ENCODE data around the gene STX1B.

The STX1B gene

DNA sequence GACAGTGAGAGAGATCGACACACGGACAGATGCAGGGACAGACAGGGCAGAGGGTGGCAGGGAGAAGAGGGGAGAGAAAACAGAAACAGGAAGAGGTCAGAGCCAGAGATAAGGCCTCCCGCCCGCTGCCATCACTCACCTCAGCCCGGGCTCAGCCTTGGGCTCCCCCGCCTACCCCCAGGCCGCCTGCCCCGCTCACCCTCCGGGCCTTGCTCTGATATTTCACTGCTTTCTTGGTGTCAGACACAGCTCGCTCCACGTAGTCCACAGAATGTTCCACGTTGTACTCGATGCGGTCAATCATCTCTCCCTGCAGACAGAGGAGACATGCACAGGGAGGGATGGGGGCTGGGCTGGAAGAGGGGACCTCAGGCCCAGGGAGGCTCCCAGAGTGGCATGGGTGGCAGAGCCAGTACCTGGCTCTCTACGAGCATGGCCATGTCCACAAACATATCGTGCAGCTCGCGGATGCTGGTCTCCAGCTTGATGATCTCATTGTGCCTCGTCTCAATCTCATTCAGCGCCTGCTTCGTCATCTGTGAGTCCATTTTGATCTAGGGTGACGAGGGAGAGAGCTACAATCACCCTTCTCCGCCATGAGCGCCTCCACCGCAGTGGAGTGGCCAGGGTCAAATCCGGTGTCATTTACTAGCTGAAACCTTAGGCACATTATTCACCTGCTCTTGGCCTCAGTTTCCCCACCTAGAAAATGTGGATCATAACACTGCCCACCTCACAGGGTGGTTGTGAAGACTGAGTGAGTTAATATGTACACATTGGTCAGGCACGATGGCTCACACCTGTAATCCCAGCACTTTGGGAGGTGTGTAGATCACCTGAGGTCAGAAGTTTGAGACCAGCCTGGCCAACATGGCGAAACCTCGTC, 17.3 kb downstream of the STX1B start:
- DNase-seq = no peak

DNA sequence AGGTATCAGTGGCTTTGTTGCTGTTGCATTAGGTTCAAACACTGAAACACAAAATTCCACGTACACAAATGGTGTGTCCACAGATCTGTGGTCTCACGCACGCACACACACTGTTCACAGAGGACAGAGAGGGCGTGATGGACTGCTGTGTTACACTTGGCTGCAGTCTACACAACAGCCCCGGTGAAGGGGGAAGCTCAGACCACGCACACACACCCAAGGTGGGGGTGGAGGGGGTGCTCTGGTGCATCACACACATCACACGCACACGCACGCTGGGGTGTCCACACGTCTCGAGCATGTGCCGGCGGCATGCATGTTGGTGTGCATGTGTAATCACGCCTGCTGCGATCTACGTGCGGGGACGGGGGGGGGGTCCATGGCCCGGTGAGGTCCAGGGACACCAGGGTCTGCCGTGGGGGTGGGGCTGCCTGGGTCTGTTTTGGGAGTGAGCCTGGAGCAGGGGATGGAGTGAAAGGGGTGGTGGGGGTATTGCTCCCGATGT, 18.1 kb downstream of the STX1B start:
- DNase-seq = no peak

DNA sequence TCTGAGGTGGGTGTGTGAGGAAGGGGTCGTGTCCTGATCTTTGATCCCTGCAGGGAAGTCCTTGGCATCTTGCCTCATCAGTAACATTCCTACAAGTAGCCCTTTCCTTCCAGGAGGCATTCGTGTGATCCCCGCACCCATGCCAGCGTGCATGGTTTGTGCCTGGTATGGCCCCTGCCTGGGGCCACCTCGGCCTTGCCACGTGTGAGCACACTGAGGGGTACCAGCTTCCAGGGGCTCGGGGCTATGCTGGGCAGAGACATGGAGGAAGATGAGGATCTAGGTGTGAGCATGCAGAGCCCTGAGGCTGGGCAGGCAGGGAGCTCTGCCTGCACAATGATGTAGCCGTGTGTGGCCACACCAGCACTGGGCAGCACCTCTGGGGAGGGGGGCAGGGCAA, 19.4 kb downstream of the STX1B start:
- DNase-seq = no peak

DNA sequence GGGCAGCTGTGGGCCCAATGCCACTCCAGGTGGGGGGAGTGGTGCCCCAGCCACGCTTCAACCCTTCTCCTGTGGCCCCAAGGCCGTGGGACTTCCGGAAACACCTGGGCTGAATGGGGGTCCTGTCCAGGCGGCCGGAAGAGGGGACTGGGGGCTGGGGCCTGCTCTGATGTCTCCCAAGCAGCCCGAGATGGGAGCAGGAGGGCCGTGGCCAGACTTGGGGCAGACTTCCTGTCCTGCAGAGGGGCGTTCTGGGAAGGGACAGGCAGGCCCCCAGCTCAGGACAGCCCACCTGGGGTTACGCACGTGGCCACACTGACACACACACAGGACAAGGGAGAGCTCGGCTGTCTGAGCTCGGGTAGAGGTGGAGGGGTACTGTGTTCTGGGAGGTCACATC, 20.3 kb downstream of the STX1B start:
- no peak for DNase-seq

DNA sequence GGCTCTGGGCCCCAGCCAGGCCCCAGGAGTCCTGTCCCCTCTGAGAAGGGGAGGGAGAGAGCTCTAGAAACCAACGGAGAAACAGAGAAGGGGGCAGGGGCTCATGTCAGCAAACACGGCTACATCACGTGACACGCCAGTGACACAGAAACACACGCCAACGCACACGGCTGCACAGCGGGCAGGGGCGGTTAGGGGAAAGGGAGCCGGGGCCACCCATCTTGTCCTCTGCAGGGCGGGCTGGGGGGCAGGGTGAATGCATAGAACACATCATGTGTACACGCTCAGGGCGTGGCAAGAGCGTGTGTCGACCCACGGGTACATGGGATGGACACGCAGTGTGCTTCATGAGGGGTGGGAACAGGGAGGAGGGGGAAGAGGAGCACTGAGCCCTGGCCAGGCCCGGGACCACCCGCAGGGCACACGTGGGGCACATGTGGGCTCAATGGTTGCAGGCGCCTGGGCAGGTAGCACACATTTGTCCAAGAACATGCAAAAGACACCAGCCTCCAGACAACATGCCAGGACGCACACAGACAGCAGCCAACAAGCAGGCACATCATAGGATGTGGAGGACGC, 20.9 kb downstream of the STX1B start:
- no peak for DNase-seq

DNA sequence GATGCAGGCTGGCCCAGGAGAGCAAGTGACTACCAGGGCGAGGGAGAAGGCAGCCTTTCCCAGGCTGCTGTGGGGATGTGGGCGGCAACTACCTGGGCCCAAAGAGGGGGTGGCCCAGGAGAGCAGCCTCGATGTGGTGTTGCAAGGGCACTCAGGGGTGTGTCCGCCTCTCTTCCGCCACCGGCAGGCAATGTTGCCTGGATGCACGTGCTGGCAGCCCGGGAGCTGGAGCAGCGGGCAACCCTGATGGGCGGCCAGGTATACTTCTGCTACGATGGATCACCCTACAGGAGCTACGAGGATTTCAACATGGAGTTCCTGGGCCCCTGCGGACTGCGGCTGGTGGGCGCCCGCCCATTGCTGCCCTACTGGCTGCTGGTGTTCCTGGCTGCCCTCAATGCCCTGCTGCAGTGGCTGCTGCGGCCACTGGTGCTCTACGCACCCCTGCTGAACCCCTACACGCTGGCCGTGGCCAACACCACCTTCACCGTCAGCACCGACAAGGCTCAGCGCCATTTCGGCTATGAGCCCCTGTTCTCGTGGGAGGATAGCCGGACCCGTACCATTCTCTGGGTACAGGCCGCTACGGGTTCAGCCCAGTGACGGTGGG, 22.8 kb downstream of the STX1B start:
- DNase-seq = no peak

DNA sequence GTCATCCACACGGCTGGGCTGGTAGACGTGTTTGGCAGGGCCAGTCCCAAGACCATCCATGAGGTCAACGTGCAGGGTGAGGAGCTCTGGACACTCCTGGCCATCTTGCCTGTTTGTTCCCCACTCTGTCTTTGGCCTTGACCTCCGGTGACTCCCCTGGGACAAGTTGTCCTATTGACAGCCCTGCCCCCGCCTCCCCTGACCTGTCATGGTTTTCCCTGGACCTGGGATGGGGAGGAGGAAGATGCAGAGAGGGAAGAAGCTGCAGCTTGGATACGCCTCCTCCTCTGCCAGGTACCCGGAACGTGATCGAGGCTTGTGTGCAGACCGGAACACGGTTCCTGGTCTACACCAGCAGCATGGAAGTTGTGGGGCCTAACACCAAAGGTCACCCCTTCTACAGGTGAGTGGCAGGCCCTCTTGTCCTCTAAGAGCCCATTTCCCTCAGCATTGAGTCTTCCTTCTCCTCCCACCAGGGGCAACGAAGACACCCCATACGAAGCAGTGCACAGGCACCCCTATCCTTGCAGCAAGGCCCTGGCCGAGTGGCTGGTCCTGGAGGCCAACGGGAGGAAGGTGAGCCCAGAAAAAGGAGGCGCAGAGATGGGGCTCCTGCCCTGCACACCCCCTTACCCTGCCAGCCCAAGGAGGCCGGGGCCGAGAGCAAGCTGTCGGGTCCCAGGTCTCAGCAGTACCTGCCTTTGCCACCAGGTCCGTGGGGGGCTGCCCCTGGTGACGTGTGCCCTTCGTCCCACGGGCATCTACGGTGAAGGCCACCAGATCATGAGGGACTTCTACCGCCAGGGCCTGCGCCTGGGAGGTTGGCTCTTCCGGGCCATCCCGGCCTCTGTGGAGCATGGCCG, 24.1 kb downstream of the STX1B start:
- DNase-seq = no peak

DNA sequence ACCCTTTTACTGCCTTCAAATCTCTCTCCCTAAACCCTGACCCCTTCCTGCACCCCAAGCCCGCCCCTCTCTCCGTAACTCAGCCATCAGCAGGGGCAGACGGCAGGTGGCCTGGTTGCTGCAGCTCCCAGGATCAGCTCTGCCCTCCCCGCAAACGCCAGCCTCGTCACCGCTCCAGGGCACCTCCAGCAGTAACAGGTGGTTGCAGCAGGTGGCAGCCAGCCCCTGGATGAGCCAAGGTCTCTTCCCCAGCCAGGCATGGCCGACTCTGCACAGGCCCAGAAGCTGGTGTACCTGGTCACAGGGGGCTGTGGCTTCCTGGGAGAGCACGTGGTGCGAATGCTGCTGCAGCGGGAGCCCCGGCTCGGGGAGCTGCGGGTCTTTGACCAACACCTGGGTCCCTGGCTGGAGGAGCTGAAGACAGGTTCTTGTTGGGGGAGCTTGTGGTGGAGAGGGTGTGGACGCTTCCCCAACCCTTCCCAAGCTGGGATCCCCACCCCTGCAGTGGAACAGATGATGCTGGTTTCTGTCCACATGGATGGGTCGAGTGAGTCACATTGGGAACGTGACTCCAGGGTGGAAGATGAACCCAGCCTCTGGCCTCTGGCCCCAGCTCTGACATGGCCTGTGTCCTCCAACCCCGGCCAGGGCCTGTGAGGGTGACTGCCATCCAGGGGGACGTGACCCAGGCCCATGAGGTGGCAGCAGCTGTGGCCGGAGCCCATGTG, 24.9 kb downstream of the STX1B start:
- DNase-seq = peak; percentile 83

DNA sequence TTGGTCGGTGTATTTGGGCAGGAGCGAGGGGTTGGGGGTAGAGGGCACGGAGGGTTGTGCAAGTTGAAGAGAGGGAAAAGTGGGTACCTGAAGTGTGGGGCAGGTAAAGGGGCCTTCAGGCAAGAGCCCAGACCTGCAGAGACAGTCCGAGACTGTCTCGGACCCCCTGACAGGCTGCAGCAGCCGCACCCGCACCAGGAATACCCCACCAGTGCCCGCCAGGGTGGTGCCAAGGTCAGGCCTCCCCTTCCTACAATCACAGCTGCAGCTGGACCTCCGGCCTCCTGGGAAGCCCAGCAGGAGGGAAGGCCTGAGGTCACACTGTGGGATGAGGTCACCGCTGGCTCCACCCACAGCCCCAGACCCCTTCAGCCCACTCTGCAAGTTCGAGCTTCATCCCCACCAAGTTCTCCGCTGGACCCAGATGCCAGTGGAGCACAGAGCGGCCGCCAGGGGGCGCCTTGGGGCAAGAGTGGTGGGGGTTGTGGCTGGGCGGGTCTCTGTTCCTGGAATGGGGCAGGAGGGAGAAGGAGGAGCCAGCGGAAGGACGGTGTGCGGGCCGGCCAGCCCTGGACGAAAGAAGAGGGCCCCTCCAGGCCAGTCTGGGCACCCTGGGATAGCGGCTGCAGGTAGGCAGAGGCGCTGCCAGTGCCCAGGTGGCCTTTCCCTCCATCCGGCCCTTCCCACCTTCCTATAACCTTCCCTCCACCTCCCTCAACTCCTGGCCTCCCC, 25.6 kb downstream of the STX1B start, which contains the start of gene HSD3B7:
Gene HSD3B7, plus strand, starts transcription at position 539 of the 732 bp plus-strand sequence. CDS start 452 bp downstream, outside the sequence.
- peak; percentile 61 for DNase-seq

DNA sequence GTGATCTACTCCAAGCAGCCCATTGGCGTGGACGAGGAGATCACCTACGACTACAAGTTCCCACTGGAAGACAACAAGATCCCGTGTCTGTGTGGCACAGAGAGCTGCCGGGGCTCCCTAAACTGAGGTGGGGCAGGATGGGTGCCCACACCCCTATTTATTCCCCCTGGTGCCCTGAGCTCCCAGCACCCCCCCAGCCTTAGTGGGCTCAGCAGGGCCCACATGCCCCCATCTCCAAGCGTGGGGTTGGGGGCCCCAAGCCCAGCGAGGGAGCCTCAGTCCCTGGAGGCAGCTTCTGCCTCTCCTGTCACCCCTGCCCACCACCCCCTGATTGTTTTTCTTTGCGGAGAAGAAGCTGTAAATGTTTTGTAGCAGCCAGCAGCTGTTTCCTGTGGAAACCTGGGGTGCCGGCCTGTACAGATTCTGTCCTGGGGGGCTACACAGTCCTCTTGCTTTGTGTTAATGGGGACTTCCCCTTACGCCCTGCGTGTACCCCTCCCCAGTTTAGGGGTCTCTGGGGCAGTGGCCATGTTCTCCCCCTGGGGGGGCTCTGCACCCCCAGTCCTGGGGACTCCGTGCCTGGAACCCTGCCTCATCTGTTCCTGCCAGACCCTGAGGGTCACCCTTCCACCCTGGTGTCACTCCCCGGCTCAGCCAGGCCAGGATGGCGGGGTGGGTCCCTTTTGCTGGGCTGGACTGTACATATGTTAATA, 26.4 kb downstream of the STX1B start:
- no peak for DNase-seq

DNA sequence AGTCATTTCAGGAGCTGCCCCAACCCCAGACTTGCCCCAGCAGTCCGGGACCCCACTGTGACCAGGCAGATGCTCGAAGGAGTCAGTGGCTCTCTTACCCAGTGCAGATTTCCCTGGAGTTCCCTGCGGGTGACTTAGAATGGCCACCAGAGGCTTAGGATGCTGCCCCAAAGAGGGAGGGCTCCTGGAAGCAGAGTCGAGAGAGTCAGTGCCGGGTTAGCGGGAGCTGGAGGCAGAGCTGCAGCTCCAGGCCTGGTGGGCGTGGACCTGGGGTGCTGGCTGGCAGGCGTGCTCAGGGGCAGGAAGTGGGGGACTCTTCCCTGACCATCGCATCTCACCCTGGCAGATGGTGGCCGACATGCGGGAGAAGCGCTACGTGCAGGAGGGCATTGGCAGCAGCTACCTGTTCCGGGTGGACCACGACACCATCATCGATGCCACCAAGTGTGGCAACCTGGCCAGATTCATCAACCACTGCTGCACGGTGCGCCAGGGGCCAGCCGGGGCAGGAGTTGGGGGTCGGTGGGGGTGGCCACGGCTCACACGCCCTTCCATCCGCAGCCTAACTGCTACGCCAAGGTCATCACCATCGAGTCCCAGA, 27.0 kb downstream of the STX1B start:
- no peak for DNase-seq

DNA sequence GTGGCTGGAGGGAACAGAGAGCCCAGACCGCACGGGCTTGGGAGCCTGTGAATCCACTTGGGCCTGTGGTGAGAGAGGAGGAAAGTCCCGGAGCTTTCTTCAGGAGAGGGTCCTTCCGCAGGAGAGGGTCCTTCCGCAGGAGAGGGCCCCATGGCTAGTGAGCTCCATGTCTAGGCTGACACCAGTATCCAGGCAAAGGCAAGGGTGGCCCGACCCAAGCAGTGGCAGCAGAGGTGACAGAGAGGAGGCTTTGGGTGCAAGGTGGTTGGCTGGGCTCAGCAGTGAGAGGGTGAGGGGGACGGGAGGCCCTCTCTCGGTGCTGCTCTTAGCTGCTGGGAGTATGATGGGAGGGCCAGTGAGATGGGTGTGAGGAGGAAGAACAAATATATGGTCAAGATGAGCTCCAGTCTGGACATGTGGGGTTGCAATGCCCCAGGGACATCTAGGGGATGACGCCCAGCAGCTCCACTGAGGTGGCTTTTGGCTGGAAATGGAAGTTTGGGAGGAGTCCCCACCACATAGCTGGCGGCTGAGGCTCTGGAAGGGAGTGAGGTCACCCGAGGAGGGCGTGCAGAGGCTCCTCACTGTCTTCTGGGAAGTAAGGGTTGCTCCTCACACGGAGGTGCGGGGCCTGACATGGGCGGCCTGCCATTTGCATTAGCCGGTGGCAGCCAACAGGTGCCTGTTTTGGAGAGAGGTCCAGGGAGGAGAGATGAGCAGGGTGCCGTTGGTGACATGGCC, 27.7 kb downstream of the STX1B start:
- no peak for DNase-seq

DNA sequence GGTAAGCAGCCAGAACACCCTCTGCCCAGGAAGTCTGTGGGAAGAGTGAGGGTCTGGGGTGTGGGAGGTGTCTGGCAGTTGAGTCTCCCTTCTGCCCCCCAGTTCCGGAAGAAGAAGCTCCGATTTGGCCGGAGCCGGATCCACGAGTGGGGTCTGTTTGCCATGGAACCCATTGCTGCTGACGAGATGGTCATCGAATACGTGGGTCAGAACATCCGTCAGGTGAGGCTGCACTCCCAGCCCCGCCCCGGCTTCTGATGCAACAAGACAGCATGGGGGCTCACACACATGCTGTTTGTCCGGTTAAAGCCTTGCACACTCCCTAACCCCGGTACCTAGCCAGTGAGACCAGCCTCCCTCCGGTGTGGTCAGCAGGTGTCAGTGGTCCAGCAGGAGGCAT, 29.5 kb downstream of the STX1B start:
- DNase-seq = no peak

DNA sequence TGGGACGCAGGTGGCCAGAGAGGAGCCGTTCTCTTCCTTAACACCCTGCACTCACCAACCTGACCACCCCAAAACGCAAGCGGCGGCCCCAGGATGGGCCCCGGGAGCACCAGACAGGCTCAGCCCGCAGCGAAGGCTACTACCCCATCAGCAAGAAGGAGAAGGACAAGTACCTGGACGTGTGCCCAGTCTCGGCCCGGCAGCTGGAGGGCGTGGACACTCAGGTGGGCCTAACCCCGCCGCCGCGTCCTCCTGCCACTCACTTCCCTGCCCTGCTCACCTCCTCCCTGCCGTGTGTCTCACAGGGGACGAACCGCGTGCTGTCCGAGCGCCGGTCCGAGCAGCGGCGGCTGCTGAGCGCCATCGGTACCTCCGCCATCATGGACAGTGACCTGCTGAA, 30.0 kb downstream of the STX1B start:
- DNase-seq = no peak

DNA sequence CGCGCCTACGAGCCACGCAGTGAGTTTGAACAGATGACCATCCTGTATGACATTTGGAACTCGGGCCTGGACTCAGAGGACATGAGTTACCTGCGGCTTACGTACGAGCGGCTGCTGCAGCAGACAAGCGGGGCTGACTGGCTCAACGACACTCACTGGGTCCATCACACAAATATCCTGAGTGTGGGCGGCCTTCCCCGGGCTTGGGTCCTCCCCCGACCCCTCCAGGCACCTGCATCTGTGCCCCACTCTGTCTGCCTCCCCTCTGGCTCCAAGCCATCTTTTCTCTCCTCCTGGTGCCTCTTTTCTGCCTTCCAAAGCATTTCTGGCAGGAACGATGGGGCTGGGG, 30.4 kb downstream of the STX1B start:
- DNase-seq = no peak

DNA sequence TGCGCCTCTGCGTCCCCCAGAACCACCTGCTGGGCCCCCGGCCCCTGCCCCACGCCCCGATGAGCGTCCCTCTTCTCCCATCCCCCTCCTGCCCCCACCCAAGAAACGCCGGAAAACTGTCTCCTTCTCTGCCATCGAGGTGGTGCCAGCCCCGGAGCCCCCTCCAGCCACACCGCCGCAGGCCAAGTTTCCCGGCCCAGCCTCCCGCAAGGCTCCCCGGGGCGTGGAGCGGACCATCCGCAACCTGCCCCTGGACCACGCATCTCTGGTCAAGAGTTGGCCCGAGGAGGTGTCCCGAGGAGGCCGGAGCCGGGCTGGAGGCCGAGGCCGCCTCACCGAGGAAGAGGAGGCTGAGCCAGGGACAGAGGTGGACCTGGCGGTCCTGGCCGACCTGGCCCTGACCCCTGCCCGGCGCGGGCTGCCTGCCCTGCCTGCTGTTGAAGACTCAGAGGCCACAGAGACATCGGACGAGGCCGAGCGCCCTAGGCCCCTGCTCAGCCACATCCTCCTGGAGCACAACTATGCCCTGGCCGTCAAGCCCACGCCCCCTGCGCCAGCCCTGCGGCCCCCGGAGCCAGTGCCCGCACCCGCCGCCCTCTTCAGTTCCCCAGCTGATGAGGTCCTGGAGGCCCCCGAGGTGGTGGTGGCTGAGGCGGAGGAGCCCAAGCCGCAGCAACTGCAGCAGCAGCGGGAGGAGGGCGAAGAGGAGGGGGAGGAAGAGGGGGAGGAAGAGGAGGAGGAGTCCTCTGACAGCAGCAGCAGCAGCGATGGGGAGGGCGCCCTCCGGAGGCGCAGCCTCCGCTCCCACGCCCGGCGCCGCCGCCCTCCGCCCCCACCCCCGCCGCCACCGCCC, 31.0 kb downstream of the STX1B start:
- no peak for DNase-seq

DNA sequence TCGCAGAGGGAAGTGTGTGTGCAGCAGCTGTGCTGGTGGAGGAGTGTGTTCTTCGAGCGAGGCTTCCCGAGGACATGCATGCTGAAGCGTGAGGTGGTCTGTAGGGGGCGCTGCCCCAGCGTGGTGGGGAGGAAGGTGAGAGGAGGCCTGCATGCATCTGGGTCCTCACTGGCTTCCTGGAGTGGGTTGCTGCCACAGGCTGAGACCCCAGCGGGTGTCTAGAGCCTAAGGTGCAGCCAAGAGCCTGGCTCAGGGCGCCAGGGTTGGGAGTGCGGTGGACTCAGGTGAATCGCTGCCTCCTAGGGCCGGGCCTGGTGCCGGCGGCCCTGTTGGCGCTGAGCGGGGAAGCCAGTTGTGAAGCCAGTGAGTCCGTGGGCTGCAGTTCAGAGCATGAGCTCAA, 32.9 kb downstream of the STX1B start:
- DNase-seq = no peak

DNA sequence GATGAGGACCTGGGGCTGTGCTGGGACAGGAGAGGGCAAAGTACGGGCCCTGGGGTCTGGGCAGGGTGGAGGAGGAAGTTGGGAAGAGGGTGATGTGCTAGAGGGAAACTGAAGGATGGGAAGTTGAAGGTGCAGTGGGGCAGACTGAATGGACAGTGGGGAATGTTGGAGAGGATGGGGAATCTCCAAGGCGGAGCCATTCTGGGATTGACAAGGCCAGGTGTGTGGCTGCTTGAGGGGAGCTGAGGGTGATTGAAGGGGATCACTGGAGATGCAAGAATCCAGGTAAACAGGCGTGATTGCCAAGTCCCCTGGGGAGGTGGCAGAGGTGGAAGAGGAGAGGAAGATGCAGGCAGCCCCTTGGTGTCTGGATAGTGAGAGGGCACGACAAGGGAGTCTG, 34.0 kb downstream of the STX1B start:
- DNase-seq = no peak

DNA sequence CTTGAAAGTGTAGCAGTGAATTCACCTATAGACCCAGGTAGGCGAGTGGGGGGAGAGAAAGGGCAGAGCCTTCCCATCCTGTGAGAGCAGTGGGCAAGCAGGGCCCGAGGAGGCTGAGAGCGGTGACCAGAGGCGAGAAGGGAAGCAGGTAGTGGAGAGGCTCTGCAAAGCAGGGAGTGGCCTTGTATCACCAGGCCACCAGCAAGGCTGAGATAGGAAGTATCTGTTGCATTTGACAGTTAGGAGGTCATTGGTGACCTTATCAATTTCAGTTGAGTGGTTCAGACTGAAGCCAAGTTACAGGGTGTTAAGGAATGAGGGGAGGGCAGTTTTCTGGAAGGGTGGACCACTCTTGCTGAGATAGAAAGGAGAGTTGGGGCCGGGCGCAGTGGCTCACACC, 36.1 kb downstream of the STX1B start:
- no peak for DNase-seq

Measured in NCI-H510A (cell line).